Memory B cell (primary cell): ENCODE measurements around the gene CDK12.
A peak's percentile ranks its signal among the peaks of the same experiment; 100 is the strongest.
"Not testable (repeated sequence)": the region's sequence is repeated elsewhere in the genome, so short reads cannot be mapped to it uniquely, and the experiment has no call there.

Source experiments
- ATAC-seq: fragments of 150-1000 bp; cut with Tn5 transposase; 2 replicates; pipeline ENCODE4 v1.10.0; 2021; ENCODE audit warnings: low read depth, mild to moderate bottlenecking, moderate library complexity
- DNase-seq, 2 donors: peaks; one replicate each; pipeline ENCODE4 v3.0.0; 2022; ENCODE audit warnings: low spot score in 2 of 2
- H3K27ac Mint-ChIP-seq: one replicate; pipeline ENCODE4 v1.8.0; 2022; ENCODE audit warnings: mild to moderate bottlenecking, moderate library complexity, mixed read lengths
- H3K27me3 Mint-ChIP-seq: one replicate; pipeline ENCODE4 v1.8.0; 2022; ENCODE audit warnings: mixed read lengths
- H3K36me3 Mint-ChIP-seq: one replicate; pipeline ENCODE4 v1.8.0; 2022; ENCODE audit warnings: mild to moderate bottlenecking, mixed read lengths
- H3K4me1 Mint-ChIP-seq: one replicate; pipeline ENCODE4 v1.8.0; 2022; ENCODE audit warnings: mixed read lengths
- H3K4me3 Mint-ChIP-seq: one replicate; pipeline ENCODE4 v1.8.0; 2022; ENCODE audit warnings: mild to moderate bottlenecking, moderate library complexity, mixed read lengths
- H3K9me3 Mint-ChIP-seq: one replicate; pipeline ENCODE4 v1.8.0; 2022; ENCODE audit warnings: mixed read lengths

Gene CDK12

DNA sequence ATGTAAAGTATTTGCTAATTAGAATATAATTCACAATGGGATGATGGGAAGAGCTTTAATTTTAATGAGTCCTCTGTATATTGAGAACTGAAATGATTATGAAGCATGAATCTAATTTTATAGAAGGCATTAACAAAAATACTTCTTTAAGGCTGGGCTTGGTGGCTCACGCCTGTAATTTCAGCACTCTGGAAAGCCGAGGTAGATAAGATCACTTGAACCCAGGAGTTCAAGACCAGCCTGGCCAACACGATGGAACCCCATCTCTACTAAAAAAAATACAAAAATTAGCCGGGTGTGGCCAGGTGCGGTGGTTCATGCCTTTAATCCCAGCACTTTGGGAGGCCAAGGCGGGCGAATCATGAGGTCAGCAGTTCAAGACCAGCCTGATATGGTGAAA is 12.0 kb downstream of the CDK12 start:
- no peaks in the 10 kb centered on the region for H3K27me3 Mint-ChIP-seq
- peaks cover 3% of the 10 kb centered on the region for H3K4me1 Mint-ChIP-seq
- H3K9me3 Mint-ChIP-seq, result no peaks in the 10 kb centered on the region
- no peak overlapping the region for H3K4me3 Mint-ChIP-seq
- peaks cover 13% of the 10 kb centered on the region for H3K36me3 Mint-ChIP-seq
- no peak overlapping the region for H3K27ac Mint-ChIP-seq
- DNase-seq (no peak), ATAC-seq (no peak)

DNA sequence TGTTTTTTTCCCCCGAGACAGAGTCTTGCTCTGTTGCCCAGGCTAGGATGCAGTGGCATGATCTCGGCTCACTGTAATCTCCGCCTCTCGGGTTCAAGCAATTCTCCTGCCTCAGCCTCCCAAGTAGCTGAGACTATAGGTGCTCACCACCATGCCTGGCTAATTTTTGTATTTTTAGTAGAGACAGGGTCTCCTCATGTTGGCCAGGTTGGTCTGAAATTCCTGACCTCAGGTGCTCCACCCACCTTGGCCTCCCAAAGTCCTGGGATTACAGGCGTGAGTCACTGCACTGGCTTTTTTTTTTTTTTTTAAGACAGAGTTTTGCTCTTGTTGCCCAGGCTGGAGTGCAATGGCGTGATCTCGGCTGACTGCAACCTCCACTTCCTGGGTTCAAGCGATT is 18.3 kb downstream of the CDK12 start:
- H3K9me3 Mint-ChIP-seq, H3K27me3 Mint-ChIP-seq, H3K36me3 Mint-ChIP-seq, H3K4me1 Mint-ChIP-seq, DNase-seq, H3K4me3 Mint-ChIP-seq, H3K27ac Mint-ChIP-seq, ATAC-seq: not testable (repeated sequence)

DNA sequence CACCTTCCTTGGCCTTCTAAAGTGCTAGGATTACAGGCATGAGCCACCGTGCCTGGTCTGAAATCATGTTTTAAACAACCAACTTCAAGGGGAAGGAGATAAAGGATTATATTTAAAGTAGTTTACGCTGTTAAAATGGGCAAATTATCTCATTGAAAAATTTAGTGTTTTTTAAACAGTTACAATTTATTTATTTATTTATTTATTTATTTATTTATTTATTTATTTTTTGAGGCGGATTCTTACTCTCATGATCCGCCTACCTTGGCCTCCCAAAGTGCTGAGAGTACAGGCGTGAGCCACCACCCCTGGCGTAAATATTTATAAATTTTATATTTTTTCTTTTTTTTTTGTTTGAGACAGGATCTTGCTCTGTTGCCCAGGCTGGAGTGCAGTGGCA is 22.2 kb downstream of the CDK12 start:
- Mint-ChIP-seq H3K4me1 (peaks cover 5% of the 10 kb centered on the region), H3K9me3 (no peaks in the 10 kb centered on the region), H3K4me3 (no peak overlapping the region), H3K27me3 (no peaks in the 10 kb centered on the region), H3K36me3 (peaks cover 2% of the 10 kb centered on the region), H3K27ac (no peak overlapping the region)
- DNase-seq, result no peak
- ATAC-seq, result no peak

DNA sequence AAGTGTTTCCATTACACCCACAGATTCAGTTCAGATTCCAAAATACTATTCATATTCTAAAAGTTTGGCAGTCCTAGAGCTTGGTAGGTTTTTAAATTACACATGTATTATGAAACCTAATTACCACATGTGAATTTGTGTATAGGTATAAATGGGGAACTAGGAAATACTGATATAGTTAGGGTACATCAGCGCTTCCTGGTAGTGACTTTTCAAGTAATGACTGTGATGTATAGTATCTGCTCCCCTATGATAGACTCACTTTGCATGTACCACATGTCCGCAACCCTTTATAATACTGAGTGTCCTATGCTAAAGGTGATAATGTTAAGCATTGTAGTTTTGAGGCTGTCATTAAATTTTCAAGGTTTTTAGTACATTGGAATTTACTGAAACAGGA is 22.9 kb downstream of the CDK12 start:
- Mint-ChIP-seq H3K4me1 (peaks cover 5% of the 10 kb centered on the region), H3K4me3 (no peak overlapping the region), H3K36me3 (peaks cover 2% of the 10 kb centered on the region), H3K9me3 (no peaks in the 10 kb centered on the region), H3K27me3 (no peaks in the 10 kb centered on the region), H3K27ac (no peak overlapping the region)
- DNase-seq (no peak), ATAC-seq (peak; percentile 81)

DNA sequence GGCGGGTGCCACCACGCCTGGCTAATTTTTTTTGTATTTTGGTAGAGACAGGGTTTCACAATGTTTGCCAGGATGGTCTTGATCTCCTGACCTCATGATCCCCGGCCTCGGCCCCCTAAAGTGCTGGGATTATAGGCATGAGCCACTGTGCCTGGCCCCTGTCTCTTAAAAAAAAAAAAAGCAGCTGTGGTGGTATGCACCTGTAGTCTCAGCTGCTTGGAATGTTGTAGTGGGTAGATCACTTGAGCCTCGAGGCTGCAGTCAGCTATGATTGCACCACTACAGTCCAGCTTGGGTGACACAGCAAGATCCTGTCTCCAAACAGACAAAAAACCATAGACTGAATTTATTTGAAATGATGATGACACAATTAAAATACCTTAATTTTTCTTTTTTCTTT is 24.3 kb downstream of the CDK12 start:
- no peak overlapping the region for H3K27ac Mint-ChIP-seq
- ATAC-seq (no peak), DNase-seq (no peak)
- peaks cover 5% of the 10 kb centered on the region for H3K4me1 Mint-ChIP-seq
- H3K9me3 Mint-ChIP-seq, result no peaks in the 10 kb centered on the region
- H3K4me3 Mint-ChIP-seq, result no peak overlapping the region
- peaks cover 5% of the 10 kb centered on the region for H3K36me3 Mint-ChIP-seq
- H3K27me3 Mint-ChIP-seq, result no peaks in the 10 kb centered on the region

DNA sequence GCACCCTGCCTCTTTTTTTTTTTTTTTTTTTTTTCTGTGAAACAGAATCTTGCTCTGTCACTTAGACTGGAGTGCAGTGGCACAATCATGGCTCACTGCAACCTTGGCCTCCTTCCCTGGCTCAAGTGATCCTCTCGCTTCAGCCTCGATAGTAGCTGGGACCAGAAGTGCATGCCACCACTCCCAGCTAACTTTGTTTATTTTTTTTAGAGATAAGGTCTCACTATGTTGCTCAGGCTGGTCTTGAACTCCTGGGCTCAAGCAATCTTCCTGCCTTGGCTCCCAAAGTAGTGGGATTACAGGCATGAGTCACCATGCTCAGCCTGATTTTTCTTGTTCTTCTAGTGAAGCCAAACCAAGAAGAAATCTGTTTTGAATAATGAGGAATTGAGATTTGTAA is 25.0 kb downstream of the CDK12 start:
- ATAC-seq (no peak), DNase-seq (no peak)
- peaks cover 5% of the 10 kb centered on the region for H3K4me1 Mint-ChIP-seq
- H3K4me3 Mint-ChIP-seq, result no peak overlapping the region
- H3K36me3 Mint-ChIP-seq, result peaks cover 6% of the 10 kb centered on the region
- H3K9me3 Mint-ChIP-seq, result no peaks in the 10 kb centered on the region
- H3K27ac Mint-ChIP-seq, result no peak overlapping the region
- H3K27me3 Mint-ChIP-seq, result no peaks in the 10 kb centered on the region

DNA sequence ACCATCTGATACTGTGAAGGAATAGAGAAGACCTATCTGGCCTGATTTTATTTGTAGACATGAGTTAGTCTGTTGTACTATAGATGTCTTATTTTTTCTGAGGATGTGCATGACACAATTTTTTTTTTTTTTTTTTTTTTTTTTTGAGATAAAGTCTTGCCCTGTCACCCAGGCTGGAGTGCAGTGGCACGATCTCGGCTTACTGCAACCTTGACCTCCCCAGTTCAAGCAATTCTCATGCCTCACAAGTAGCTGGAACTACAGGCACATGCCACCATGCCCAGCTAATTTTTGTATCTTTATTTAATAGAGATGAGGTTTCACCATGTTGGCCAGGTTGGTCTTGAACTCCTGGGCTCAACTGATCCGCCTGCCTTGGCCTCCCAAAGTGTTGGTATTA is 26.2 kb downstream of the CDK12 start:
- H3K4me3 Mint-ChIP-seq, H3K4me1 Mint-ChIP-seq, H3K9me3 Mint-ChIP-seq, DNase-seq, H3K27me3 Mint-ChIP-seq, H3K36me3 Mint-ChIP-seq, H3K27ac Mint-ChIP-seq, ATAC-seq: not testable (repeated sequence)

DNA sequence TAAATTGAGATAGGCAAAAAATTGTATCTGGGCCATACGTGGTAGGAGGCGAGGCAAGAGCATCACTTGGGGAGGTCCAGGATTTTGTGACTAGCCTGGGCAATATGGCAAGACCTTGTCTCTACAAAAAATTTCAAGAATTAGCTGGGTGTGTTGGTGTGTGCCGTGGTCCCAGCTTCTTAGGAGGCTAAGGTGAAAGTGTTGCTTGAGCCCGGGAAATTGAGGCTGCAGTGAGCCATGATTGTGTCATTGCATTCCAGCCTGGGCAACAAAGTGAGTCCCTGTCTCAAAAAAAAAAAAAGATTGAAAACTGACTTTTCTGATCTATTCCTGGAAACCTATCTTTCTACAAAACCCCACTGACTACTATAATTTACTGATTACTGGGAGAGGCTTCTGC is 26.7 kb downstream of the CDK12 start:
- ATAC-seq (no peak), DNase-seq (no peak)
- H3K27ac Mint-ChIP-seq, result no peak overlapping the region
- no peak overlapping the region for H3K4me3 Mint-ChIP-seq
- no peaks in the 10 kb centered on the region for H3K27me3 Mint-ChIP-seq
- peaks cover 5% of the 10 kb centered on the region for H3K36me3 Mint-ChIP-seq
- H3K4me1 Mint-ChIP-seq, result peaks cover 5% of the 10 kb centered on the region
- H3K9me3 Mint-ChIP-seq, result no peaks in the 10 kb centered on the region

DNA sequence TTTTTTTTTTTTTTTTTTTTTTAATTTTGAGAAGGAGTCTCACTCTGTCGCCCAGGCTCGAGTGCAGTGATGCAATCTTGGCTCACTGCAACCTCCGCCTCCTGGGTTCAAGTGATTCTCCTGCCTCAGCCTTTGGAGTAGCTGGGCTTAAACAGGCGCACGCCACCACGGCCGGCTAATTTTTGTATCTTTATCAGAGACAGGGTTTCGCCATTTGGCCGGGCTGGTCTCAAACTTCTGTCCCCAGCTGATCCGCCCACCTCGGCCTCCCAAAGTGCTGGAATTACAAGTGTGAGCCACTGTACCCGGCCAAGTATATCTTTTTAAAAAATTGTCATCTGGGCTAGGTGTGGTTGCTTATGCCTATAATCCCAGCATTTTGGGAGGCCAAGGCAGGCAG is 35.6 kb downstream of the CDK12 start:
- not testable (repeated sequence) for H3K9me3 Mint-ChIP-seq, H3K27me3 Mint-ChIP-seq, DNase-seq, H3K27ac Mint-ChIP-seq, H3K4me1 Mint-ChIP-seq, ATAC-seq, H3K4me3 Mint-ChIP-seq
- H3K36me3 Mint-ChIP-seq, result peaks cover 22% of the 10 kb centered on the region

DNA sequence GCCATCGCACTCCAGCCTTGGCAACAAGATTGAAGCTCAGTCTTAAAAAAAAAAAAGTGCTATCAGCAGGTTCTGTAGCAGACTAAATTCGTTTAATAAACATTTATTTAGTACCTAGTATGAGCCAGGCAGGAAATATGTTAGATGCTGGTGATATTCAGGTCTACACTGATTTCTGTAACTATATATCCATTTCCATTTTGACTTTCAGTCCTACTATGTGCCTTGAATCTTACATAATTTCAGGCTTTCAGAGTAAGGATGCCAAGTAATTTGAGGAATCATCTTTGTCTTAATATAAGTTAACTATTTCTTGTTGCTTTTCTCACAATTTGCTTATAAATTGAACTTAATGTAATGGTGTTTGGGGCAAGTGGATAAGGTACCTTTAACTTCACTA is 46.2 kb downstream of the CDK12 start:
- Mint-ChIP-seq H3K27ac (no peak overlapping the region), H3K4me3 (no peak overlapping the region), H3K9me3 (no peaks in the 10 kb centered on the region), H3K36me3 (peaks cover 26% of the 10 kb centered on the region), H3K27me3 (no peaks in the 10 kb centered on the region), H3K4me1 (peaks cover 2% of the 10 kb centered on the region)
- no peak for DNase-seq
- no peak for ATAC-seq

DNA sequence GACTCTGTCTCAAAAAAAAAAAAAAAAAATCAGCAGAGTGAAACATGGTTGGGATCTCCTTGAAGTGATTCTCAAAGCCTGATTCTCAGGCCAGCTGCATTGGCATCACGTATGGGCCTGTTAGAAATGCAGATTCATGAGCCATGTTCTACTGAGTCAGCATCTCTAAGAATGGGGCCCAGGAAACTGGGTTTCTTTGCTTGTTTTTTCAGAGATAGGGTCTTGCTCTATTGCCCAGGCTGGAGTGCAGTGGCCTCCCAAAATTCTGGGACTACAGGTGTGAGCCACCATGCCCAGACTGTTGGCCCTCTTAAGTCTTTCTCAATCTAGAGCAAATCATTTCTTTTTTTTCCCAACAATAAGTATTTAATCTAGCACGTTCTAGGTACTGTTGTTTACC is 47.7 kb downstream of the CDK12 start:
- no peak for DNase-seq
- H3K4me1 Mint-ChIP-seq, result peaks cover 2% of the 10 kb centered on the region
- H3K9me3 Mint-ChIP-seq, result no peaks in the 10 kb centered on the region
- H3K4me3 Mint-ChIP-seq, result no peak overlapping the region
- no peak overlapping the region for H3K27ac Mint-ChIP-seq
- peaks cover 24% of the 10 kb centered on the region for H3K36me3 Mint-ChIP-seq
- no peaks in the 10 kb centered on the region for H3K27me3 Mint-ChIP-seq
- ATAC-seq, result no peak

DNA sequence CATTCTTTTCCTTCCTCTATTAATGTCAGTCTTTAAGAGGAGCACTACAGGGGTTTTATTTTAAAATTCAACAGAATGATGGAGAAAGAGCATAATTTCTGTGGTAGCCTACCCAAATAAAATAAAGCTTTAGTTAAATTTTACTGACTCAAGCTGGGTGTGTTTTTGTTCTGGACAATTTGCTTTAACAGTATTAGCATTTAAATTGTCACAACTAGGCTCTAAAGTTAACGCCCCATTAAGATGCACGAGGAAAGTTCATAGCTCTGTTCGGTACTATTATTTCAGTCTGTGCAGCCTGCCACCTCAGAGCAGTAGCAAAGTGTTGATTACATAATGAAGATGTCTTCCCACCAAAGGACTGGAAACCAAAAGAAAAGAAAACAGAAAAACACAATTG is 52.0 kb downstream of the CDK12 start:
- Mint-ChIP-seq H3K27ac (no peak overlapping the region), H3K4me3 (no peak overlapping the region), H3K27me3 (no peaks in the 10 kb centered on the region), H3K4me1 (no peaks in the 10 kb centered on the region), H3K9me3 (no peaks in the 10 kb centered on the region), H3K36me3 (peaks cover 29% of the 10 kb centered on the region)
- no peak for ATAC-seq
- no peak for DNase-seq

DNA sequence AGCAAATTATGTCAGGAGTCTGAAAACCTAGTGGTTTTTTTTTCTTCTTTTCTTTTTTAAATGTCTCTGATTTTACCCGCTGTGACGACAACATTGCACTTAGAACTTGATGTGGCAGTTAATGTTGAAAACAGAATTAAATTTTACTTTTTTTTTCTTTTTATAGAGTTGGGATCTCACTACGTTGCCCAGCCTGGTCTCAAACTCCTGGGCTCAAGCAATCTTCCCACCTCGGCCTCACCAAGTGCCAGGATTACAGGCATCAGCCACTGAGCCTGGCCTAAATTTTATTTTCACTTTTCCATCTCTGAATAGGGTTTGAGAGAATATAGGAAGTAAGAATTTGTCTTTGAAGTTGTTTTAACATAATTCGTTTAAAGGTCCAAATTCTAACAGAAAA is 52.6 kb downstream of the CDK12 start:
- H3K36me3 Mint-ChIP-seq, result peaks cover 29% of the 10 kb centered on the region
- H3K27ac Mint-ChIP-seq, result no peak overlapping the region

DNA sequence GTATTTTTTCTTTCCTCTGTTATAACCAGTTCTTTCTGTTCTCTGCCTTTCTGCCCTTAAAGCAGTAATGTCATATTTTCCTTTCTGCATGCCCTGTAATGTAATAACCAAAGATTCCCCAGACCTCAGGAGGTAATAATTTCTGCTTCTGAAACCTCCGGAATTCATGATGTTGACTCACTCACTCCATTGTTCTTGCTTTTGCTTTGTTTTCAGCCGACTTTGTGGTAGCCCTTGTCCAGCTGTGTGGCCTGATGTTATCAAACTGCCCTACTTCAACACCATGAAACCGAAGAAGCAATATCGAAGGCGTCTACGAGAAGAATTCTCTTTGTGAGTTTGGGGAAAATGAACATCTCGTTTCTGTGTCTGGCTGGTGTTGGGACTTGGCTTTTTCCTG is 55.9 kb downstream of the CDK12 start:
- Mint-ChIP-seq H3K27me3 (no peaks in the 10 kb centered on the region), H3K27ac (no peak overlapping the region), H3K36me3 (peaks cover 18% of the 10 kb centered on the region), H3K4me1 (no peaks in the 10 kb centered on the region), H3K9me3 (no peaks in the 10 kb centered on the region), H3K4me3 (no peak overlapping the region)
- DNase-seq (no peak), ATAC-seq (no peak)

More for the DNA sequence above, 52.6 kb downstream of the CDK12 start:
- Mint-ChIP-seq H3K4me1 (no peaks in the 10 kb centered on the region), H3K27me3 (no peaks in the 10 kb centered on the region), H3K4me3 (no peak overlapping the region), H3K9me3 (no peaks in the 10 kb centered on the region)
- DNase-seq (no peak), ATAC-seq (no peak)

DNA sequence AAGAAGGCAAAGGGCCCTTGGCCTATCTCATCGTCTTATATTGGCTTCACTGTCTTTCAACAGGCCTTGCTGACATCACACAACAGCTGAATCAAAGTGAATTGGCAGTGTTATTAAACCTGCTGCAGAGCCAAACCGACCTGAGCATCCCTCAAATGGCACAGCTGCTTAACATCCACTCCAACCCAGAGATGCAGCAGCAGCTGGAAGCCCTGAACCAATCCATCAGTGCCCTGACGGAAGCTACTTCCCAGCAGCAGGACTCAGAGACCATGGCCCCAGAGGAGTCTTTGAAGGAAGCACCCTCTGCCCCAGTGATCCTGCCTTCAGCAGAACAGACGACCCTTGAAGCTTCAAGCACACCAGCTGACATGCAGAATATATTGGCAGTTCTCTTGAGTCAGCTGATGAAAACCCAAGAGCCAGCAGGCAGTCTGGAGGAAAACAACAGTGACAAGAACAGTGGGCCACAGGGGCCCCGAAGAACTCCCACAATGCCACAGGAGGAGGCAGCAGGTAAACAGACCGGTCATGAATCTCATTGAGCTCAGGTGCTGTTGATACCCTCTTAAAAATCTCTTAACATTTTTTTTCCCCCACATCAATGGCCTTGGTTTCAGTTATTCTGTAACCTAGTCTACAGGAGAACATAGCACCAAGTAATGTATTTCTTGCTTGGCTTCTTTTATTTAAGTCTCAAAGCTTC is 64.7 kb downstream of the CDK12 start:
- H3K27ac Mint-ChIP-seq, result no peak overlapping the region
- no peaks in the 10 kb centered on the region for H3K27me3 Mint-ChIP-seq
- no peaks in the 10 kb centered on the region for H3K4me1 Mint-ChIP-seq
- no peak for ATAC-seq
- peaks cover 25% of the 10 kb centered on the region for H3K36me3 Mint-ChIP-seq
- DNase-seq, result no peak
- H3K4me3 Mint-ChIP-seq, result no peak overlapping the region
- no peaks in the 10 kb centered on the region for H3K9me3 Mint-ChIP-seq
